MM.1S (cell line): ENCODE data around the gene GPR82.

Experiments used
- DNase-seq: peaks from one replicate; pipeline ENCODE4 v3.0.0-alpha.2; 2015
- H2AFZ ChIP-seq: fragments of 300-600 bp; sonication (generic); 2 replicates; pipeline ENCODE4 v1.6.0; 2016; ENCODE audit warnings: antibody characterized with exemption, low read length
- H3F3A ChIP-seq: fragments of 300-600 bp; sonication (generic); 2 replicates; pipeline ENCODE4 v1.6.1; 2016; ENCODE audit warnings: mild to moderate bottlenecking, antibody characterized with exemption, low read length, moderate library complexity, mixed read lengths; ENCODE audit not compliant: insufficient read depth
- H3K27ac ChIP-seq: fragments of 300-600 bp; sonication (generic); 2 replicates; pipeline ENCODE4 v1.5.1; 2016; ENCODE audit warnings: mild to moderate bottlenecking, low read length
- H3K27me3 ChIP-seq: fragments of 300-600 bp; sonication (generic); replicated peaks from 2 replicates; pipeline ENCODE4 v1.6.0; 2016; ENCODE audit warnings: low read length; ENCODE audit not compliant: insufficient read depth
- H3K36me3 ChIP-seq: fragments of 300-600 bp; sonication (generic); replicated peaks from 2 replicates; pipeline ENCODE4 v1.6.1; 2016; ENCODE audit warnings: mild to moderate bottlenecking, low read length, mixed read lengths; ENCODE audit not compliant: insufficient read depth
- H3K4me1 ChIP-seq: fragments of 300-600 bp; sonication (generic); 2 replicates; pipeline ENCODE4 v1.6.1; 2016; ENCODE audit warnings: low read length, mixed read lengths
- H3K4me2 ChIP-seq: fragments of 300-600 bp; sonication (generic); 2 replicates; pipeline ENCODE4 v1.6.0; 2016; ENCODE audit warnings: low read depth, low read length
- H3K4me3 ChIP-seq: fragments of 300-600 bp; sonication (generic); 2 replicates; pipeline ENCODE4 v1.5.1; 2016; ENCODE audit warnings: low read length, mixed read lengths
- H3K79me2 ChIP-seq: fragments of 300-600 bp; sonication (generic); 2 replicates; pipeline ENCODE4 v1.6.1; 2016; ENCODE audit warnings: mixed run types, low read length, mixed read lengths
- H3K9ac ChIP-seq: fragments of 300-600 bp; sonication (generic); 2 replicates; pipeline ENCODE4 v1.6.1; 2016; ENCODE audit warnings: low read length, mixed read lengths
- H3K9me2 ChIP-seq: fragments of 300-600 bp; sonication (generic); replicated peaks from 2 replicates; pipeline ENCODE4 v1.6.1; 2016; ENCODE audit warnings: mild to moderate bottlenecking, low read length, mixed read lengths; ENCODE audit not compliant: insufficient read depth
- H3K9me3 ChIP-seq: fragments of 300-600 bp; sonication (generic); replicated peaks from 2 replicates; pipeline ENCODE4 v1.6.1; 2016; ENCODE audit warnings: mild to moderate bottlenecking, low read length, mixed read lengths; ENCODE audit not compliant: insufficient read depth
- H4K20me1 ChIP-seq: fragments of 300-600 bp; sonication (generic); 2 replicates; pipeline ENCODE4 v1.6.1; 2016; ENCODE audit warnings: mild to moderate bottlenecking, low read length, moderate library complexity, mixed read lengths; ENCODE audit not compliant: insufficient read depth
- EZH2 ChIP-seq: fragments of 300-600 bp; sonication (generic); optimal IDR thresholded peaks from 2 replicates; pipeline ENCODE3; 2017; ENCODE audit warnings: low read depth, mild to moderate bottlenecking, antibody characterized with exemption, low read length, mixed read lengths
- EZH2phosphoT487 ChIP-seq: fragments of 300-600 bp; sonication (generic); IDR thresholded peaks from 2 replicates; pipeline ENCODE4 v1.6.1; 2018; ENCODE audit warnings: antibody characterized with exemption, low read length
- TF ChIP-seq, protein P1 (sequence below): fragments of 300-600 bp; sonication (generic); IDR thresholded peaks from 2 replicates; pipeline ENCODE4 v1.5.1; 2016; ENCODE audit warnings: antibody characterized with exemption, low read length, mixed read lengths

GPR82 gene

DNA sequence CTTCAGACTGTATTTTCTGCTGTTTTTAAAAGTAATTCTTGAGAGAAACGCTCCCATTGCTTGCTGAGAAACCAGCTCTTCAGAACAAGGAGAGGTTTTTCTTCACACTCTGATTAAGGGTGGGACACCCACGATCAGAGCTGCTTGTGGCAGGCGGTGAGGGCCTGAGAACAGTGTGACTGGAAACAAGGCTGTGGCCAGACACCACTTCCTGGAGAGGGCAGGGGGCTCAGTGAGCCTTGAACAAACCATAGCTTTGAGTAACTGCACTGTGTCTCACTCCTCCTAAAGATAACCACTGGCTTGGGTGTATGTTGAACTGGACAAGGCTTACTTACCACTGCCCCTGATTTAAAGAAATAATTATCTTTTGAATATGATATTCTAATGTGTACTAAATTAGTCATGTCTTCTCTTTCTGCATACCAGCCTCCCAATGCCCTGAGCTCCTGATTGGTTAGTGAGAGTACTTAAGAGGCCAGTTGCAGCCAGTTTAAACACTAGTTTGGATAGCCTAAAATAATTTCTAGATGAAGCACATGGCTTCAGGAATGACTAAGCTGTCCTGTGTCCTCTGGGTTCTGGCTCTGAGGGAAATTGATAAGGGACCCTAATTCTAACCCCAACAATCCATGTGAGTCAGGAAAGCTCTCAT lies 3.7 kb upstream of the GPR82 start:
- Histone ChIP-seq H3K27ac (no peak overlapping the region), H3K9me3 (no peaks in the 10 kb centered on the region), H3F3A (no peaks in the 10 kb centered on the region), H2AFZ (no peak overlapping the region), H3K4me2 (no peak overlapping the region), H3K27me3 (no peaks in the 10 kb centered on the region), H3K4me3 (no peak overlapping the region), H3K9me2 (no peaks in the 10 kb centered on the region; the same call in 1 of the 2 replicates), H3K9ac (no peak overlapping the region), H3K36me3 (no peaks in the 10 kb centered on the region), H3K4me1 (no peaks in the 10 kb centered on the region), H4K20me1 (no peaks in the 10 kb centered on the region), H3K79me2 (no peaks in the 10 kb centered on the region)
- no peak for DNase-seq
- TF ChIP-seq, protein P1, sequence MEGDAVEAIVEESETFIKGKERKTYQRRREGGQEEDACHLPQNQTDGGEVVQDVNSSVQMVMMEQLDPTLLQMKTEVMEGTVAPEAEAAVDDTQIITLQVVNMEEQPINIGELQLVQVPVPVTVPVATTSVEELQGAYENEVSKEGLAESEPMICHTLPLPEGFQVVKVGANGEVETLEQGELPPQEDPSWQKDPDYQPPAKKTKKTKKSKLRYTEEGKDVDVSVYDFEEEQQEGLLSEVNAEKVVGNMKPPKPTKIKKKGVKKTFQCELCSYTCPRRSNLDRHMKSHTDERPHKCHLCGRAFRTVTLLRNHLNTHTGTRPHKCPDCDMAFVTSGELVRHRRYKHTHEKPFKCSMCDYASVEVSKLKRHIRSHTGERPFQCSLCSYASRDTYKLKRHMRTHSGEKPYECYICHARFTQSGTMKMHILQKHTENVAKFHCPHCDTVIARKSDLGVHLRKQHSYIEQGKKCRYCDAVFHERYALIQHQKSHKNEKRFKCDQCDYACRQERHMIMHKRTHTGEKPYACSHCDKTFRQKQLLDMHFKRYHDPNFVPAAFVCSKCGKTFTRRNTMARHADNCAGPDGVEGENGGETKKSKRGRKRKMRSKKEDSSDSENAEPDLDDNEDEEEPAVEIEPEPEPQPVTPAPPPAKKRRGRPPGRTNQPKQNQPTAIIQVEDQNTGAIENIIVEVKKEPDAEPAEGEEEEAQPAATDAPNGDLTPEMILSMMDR = no peak

DNA sequence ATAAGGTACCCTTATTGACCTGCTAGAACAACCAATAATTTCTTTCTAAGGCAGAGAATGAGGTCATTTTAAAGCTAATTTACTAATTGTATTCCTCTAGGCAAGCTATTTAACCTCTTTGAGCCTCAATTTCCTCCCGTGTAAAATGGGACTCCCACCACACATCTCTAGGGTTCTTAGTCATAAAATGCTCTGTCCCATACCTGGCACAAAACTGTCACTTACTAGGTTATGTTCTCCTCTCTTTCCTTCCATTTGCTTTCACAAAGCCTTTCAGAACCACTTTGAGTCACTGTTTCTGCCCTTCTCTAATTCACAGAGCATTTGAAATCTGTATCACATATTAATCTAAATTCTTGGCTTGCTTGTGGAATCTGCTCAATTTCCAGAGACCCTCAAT lies 2.4 kb upstream of the GPR82 start:
- no peaks in the 10 kb centered on the region for H4K20me1 ChIP-seq
- H3K9me2 ChIP-seq = no peaks in the 10 kb centered on the region; the same call in 1 of the 2 replicates
- DNase-seq = no peak
- H3K36me3 ChIP-seq = no peaks in the 10 kb centered on the region
- no peak overlapping the region for H3K27ac ChIP-seq
- H3K27me3 ChIP-seq = no peaks in the 10 kb centered on the region
- TF ChIP-seq EZH2phosphoT487 = no peak
- TF ChIP-seq EZH2 = no peak
- TF ChIP-seq, protein P1 = no peak
- H2AFZ ChIP-seq = no peak overlapping the region
- no peaks in the 10 kb centered on the region for H3K79me2 ChIP-seq
- H3K9ac ChIP-seq = no peak overlapping the region
- H3K4me1 ChIP-seq = no peaks in the 10 kb centered on the region
- no peak overlapping the region for H3K4me2 ChIP-seq
- no peaks in the 10 kb centered on the region for H3K9me3 ChIP-seq
- no peak overlapping the region for H3K4me3 ChIP-seq
- no peaks in the 10 kb centered on the region for H3F3A ChIP-seq

DNA sequence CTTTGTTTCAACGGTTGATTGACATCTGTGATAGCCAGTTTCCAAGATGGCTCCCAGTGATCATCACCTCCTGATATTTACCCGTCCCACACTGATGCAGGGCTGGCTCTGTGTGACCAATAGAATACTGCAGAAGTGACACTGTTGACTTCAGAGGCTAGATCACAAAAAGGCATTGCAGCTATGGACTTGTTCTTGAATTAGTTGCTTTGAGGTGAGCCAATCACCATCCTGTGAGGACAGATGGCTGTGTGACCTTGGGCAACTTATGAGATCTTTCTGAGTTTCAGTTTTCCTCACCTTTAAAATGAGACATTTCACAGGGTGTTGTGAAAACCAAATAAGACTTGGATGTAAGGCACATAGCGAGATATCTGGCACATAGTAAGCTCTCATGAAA lies 1.8 kb upstream of the GPR82 start:
- Histone ChIP-seq H4K20me1 (no peaks in the 10 kb centered on the region), H3F3A (no peaks in the 10 kb centered on the region), H3K9me2 (no peaks in the 10 kb centered on the region; the same call in 1 of the 2 replicates), H3K9ac (no peak overlapping the region), H3K4me2 (no peak overlapping the region), H3K9me3 (no peaks in the 10 kb centered on the region), H3K27me3 (no peaks in the 10 kb centered on the region), H3K79me2 (no peaks in the 10 kb centered on the region), H3K27ac (no peak overlapping the region), H2AFZ (no peak overlapping the region), H3K36me3 (no peaks in the 10 kb centered on the region), H3K4me1 (no peaks in the 10 kb centered on the region), H3K4me3 (no peak overlapping the region)
- no peak for TF ChIP-seq EZH2phosphoT487
- no peak for TF ChIP-seq EZH2
- TF ChIP-seq, protein P1 = no peak
- DNase-seq = no peak
